IMR-90 (cell line): ENCODE measurements around the gene MMEL1.

Source experiments
- BHLHE40 ChIP-seq: fragments of 150-350 bp; IDR thresholded peaks from 2 replicates; pipeline ENCODE4 v1.6.1; 2016; ENCODE audit warnings: mild to moderate bottlenecking, low read depth, low read length
- CEBPB ChIP-seq: IDR thresholded peaks from 2 replicates; pipeline ENCODE4 v1.6.1; 2012; ENCODE audit warnings: low read depth, low read length, improper control_type of control experiment
- MXI1 ChIP-seq: IDR thresholded peaks from 2 replicates; pipeline ENCODE4 v1.6.1; 2012; ENCODE audit warnings: low read depth, mild to moderate bottlenecking, low read length, moderate library complexity, borderline replicate concordance
- POLR2A ChIP-seq: IDR thresholded peaks from 2 replicates; pipeline ENCODE4 v1.6.1; 2012; ENCODE audit warnings: mild to moderate bottlenecking, low read depth, low read length
- RFX5 ChIP-seq: IDR thresholded peaks from 2 replicates; pipeline ENCODE4 v1.8.0; 2012; ENCODE audit warnings: low read depth, mild to moderate bottlenecking, low read length, moderate library complexity
- SMC3 ChIP-seq: fragments of 150-350 bp; IDR thresholded peaks from 2 replicates; pipeline ENCODE4 v1.6.1; 2016; ENCODE audit warnings: low read depth, mild to moderate bottlenecking, antibody characterized with exemption, low read length, moderate library complexity
- TF ChIP-seq, protein P1 (sequence below): conservative IDR thresholded peaks from 2 replicates; pipeline ENCODE4 v1.5.1; 2012; ENCODE audit warnings: mild to moderate bottlenecking, low read depth, low read length, improper control_type of control experiment

DNA sequence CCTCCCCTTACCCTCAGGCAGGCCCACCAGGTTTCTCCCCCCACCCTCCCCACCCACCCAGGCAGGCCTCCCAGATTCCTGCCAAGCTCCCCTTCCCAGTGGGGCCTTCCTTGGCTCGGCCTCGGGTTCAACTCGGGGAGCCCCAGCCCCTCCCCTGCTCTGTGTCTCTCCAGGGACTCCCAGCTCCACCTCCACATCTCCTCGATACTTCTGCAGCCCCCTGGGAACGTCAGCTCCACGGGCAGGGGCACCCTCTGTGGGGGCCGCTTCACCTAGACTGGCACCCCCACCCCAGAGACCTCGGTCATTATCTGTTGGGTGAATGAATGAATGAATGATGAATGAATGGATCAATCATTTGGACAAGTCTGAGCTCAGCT, 775 bp downstream of the MMEL1 start:
- TF ChIP-seq, protein P1, sequence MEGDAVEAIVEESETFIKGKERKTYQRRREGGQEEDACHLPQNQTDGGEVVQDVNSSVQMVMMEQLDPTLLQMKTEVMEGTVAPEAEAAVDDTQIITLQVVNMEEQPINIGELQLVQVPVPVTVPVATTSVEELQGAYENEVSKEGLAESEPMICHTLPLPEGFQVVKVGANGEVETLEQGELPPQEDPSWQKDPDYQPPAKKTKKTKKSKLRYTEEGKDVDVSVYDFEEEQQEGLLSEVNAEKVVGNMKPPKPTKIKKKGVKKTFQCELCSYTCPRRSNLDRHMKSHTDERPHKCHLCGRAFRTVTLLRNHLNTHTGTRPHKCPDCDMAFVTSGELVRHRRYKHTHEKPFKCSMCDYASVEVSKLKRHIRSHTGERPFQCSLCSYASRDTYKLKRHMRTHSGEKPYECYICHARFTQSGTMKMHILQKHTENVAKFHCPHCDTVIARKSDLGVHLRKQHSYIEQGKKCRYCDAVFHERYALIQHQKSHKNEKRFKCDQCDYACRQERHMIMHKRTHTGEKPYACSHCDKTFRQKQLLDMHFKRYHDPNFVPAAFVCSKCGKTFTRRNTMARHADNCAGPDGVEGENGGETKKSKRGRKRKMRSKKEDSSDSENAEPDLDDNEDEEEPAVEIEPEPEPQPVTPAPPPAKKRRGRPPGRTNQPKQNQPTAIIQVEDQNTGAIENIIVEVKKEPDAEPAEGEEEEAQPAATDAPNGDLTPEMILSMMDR = no peak
- TF ChIP-seq SMC3 = no peak
- TF ChIP-seq CEBPB = no peak
- no peak for TF ChIP-seq BHLHE40
- no peak for TF ChIP-seq RFX5
- no peak for TF ChIP-seq POLR2A
- TF ChIP-seq MXI1 = no peak
